IMR-90 (cell line): Measurements from ENCODE around the gene NPRL2.
A peak's percentile ranks its signal among the peaks of the same experiment; 100 is the strongest.

Source experiments
- BHLHE40 ChIP-seq: fragments of 150-350 bp; IDR thresholded peaks from 2 replicates; pipeline ENCODE4 v1.6.1; 2016; ENCODE audit warnings: mild to moderate bottlenecking, low read depth, low read length
- CEBPB ChIP-seq: IDR thresholded peaks from 2 replicates; pipeline ENCODE4 v1.6.1; 2012; ENCODE audit warnings: low read depth, low read length, improper control_type of control experiment
- MAFK ChIP-seq: IDR thresholded peaks from 2 replicates; pipeline ENCODE4 v1.6.1; 2012; ENCODE audit warnings: low read depth, low read length, improper control_type of control experiment
- MAZ ChIP-seq: IDR thresholded peaks from 2 replicates; pipeline ENCODE4 v1.6.1; 2012; ENCODE audit warnings: low read depth, mild to moderate bottlenecking, low read length, improper control_type of control experiment, moderate library complexity, borderline replicate concordance
- MXI1 ChIP-seq: IDR thresholded peaks from 2 replicates; pipeline ENCODE4 v1.6.1; 2012; ENCODE audit warnings: low read depth, mild to moderate bottlenecking, low read length, moderate library complexity, borderline replicate concordance
- NFE2L2 ChIP-seq: fragments of 150-350 bp; IDR thresholded peaks from 2 replicates; pipeline ENCODE4 v1.6.1; 2016; ENCODE audit warnings: low read depth, mild to moderate bottlenecking, low read length
- POLR2A ChIP-seq: IDR thresholded peaks from 2 replicates; pipeline ENCODE4 v1.6.1; 2012; ENCODE audit warnings: mild to moderate bottlenecking, low read depth, low read length
- RAD21 ChIP-seq: IDR thresholded peaks from 2 replicates; pipeline ENCODE4 v1.6.1; 2012; ENCODE audit warnings: low read length, improper control_type of control experiment
- RCOR1 ChIP-seq: IDR thresholded peaks from 2 replicates; pipeline ENCODE4 v1.6.1; 2012; ENCODE audit warnings: mild to moderate bottlenecking, low read length, improper control_type of control experiment; ENCODE audit not compliant: insufficient replicate concordance
- RFX5 ChIP-seq: IDR thresholded peaks from 2 replicates; pipeline ENCODE4 v1.8.0; 2012; ENCODE audit warnings: low read depth, mild to moderate bottlenecking, low read length, moderate library complexity
- TF ChIP-seq, protein P1 (sequence below): conservative IDR thresholded peaks from 2 replicates; pipeline ENCODE4 v1.5.1; 2012; ENCODE audit warnings: mild to moderate bottlenecking, low read depth, low read length, improper control_type of control experiment
- TF ChIP-seq, protein P2 (sequence below): fragments of 150-350 bp; IDR thresholded peaks from 2 replicates; pipeline ENCODE4 v1.6.1; 2017; ENCODE audit warnings: mild to moderate bottlenecking, antibody characterized with exemption, low read length, low read depth
- TF ChIP-seq, protein P3 (sequence below): fragments of 150-350 bp; IDR thresholded peaks from 2 replicates; pipeline ENCODE4 v1.6.1; 2016; ENCODE audit warnings: low read depth, mild to moderate bottlenecking, low read length, moderate library complexity, borderline replicate concordance

DNA sequence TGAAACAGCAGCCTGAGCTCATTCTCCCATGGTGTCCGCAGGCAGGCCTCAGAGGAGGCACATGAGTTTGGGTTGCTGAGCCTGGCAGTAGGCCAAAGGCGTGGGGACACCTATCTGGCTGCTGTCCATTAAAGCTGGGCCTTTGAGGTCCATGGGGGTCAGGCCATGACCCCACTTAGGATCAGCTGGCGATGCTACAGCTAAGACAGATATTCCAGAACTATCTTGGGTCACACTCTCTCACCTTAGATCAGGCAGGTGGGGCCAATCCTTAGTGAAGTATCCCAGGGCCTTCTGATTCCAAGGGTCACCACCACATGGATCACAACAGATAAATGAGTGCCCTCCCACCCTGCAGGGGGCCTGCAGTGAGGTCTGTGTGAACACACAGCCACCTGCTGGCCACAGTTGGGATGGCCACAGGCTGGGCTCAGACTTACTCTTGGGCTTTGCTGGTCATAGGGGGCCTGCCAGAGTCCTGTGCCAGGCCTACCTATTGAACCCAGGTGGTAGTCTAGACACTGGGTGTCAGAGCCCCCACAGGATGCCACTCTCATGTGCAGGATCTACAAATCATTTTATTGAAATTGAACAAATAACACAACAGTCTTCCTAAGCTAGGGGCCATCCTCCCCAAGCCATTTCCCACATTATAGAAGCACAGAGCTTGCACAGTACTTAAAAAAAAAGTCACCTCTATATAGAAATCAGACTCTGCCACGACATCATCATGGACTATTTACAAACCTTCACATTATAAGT is 26.0 kb downstream of the NPRL2 start:
- TF ChIP-seq POLR2A = no peak
- TF ChIP-seq, protein P1, sequence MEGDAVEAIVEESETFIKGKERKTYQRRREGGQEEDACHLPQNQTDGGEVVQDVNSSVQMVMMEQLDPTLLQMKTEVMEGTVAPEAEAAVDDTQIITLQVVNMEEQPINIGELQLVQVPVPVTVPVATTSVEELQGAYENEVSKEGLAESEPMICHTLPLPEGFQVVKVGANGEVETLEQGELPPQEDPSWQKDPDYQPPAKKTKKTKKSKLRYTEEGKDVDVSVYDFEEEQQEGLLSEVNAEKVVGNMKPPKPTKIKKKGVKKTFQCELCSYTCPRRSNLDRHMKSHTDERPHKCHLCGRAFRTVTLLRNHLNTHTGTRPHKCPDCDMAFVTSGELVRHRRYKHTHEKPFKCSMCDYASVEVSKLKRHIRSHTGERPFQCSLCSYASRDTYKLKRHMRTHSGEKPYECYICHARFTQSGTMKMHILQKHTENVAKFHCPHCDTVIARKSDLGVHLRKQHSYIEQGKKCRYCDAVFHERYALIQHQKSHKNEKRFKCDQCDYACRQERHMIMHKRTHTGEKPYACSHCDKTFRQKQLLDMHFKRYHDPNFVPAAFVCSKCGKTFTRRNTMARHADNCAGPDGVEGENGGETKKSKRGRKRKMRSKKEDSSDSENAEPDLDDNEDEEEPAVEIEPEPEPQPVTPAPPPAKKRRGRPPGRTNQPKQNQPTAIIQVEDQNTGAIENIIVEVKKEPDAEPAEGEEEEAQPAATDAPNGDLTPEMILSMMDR = peak; percentile 91
- no peak for TF ChIP-seq MAFK
- TF ChIP-seq RAD21 = peak; percentile 80
- TF ChIP-seq, protein P2, sequence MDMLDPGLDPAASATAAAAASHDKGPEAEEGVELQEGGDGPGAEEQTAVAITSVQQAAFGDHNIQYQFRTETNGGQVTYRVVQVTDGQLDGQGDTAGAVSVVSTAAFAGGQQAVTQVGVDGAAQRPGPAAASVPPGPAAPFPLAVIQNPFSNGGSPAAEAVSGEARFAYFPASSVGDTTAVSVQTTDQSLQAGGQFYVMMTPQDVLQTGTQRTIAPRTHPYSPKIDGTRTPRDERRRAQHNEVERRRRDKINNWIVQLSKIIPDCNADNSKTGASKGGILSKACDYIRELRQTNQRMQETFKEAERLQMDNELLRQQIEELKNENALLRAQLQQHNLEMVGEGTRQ = no peak
- 0 out of 2 replicates have a peak, but pooled peaks have one; percentile 39 for TF ChIP-seq MXI1
- TF ChIP-seq CEBPB = no peak
- TF ChIP-seq RFX5 = no peak
- no peak for TF ChIP-seq BHLHE40
- TF ChIP-seq, protein P3, sequence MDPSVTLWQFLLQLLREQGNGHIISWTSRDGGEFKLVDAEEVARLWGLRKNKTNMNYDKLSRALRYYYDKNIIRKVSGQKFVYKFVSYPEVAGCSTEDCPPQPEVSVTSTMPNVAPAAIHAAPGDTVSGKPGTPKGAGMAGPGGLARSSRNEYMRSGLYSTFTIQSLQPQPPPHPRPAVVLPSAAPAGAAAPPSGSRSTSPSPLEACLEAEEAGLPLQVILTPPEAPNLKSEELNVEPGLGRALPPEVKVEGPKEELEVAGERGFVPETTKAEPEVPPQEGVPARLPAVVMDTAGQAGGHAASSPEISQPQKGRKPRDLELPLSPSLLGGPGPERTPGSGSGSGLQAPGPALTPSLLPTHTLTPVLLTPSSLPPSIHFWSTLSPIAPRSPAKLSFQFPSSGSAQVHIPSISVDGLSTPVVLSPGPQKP = no peak
- no peak for TF ChIP-seq NFE2L2
- no peak for TF ChIP-seq RCOR1
- TF ChIP-seq MAZ = peak; percentile 50; the same call in 1 of the 2 replicates
